NB4 (cell line): ENCODE data around the gene AFF3.

Experiments used
- DNase-seq: peaks from one replicate; pipeline ENCODE4 v3.0.0; 2010; ENCODE audit warnings: low read depth
- H3K4me3 ChIP-seq: one replicate; pipeline ENCODE4 v1.5.1; 2011; ENCODE audit warnings: mild to moderate bottlenecking, low read depth, low read length, moderate library complexity
- CTCF ChIP-seq: IDR thresholded peaks from one replicate; pipeline ENCODE4 v1.5.1; 2012; ENCODE audit warnings: low read depth, low read length
- MAX ChIP-seq: IDR thresholded peaks from 2 replicates; pipeline ENCODE4 v1.6.1; 2011; ENCODE audit warnings: low read depth, low read length
- MYC ChIP-seq: IDR thresholded peaks from 2 replicates; pipeline ENCODE4 v1.6.1; 2011; ENCODE audit warnings: low read depth, low read length
- POLR2A ChIP-seq: IDR thresholded peaks from 2 replicates; pipeline ENCODE4 v1.6.1; 2011; ENCODE audit warnings: mild to moderate bottlenecking; ENCODE audit not compliant: insufficient read length; ENCODE audit errors: extremely low read depth

Gene AFF3

GRCh38 chr2:99571533-99571932, 570.9 kb downstream of the AFF3 start:
- DNase-seq, result no peak
- TF ChIP-seq MAX (no peak), CTCF (no peak), POLR2A (no peak), MYC (no peak)

GRCh38 chr2:99571021-99571420, 571.4 kb downstream of the AFF3 start:
- no peak for DNase-seq
- H3K4me3 ChIP-seq, result no peak overlapping the region
- TF ChIP-seq MAX (no peak), MYC (no peak), CTCF (no peak), POLR2A (no peak)

More at GRCh38 chr2:99571533-99571932, 570.9 kb downstream of the AFF3 start:
- H3K4me3 ChIP-seq, result no peak overlapping the region

GRCh38 chr2:99569386-99569785, 573.0 kb downstream of the AFF3 start:
- H3K4me3 ChIP-seq, result no peak overlapping the region
- DNase-seq, result no peak
- TF ChIP-seq CTCF, result no peak
- TF ChIP-seq POLR2A, result no peak
- no peak for TF ChIP-seq MYC
- TF ChIP-seq MAX, result no peak

- TF ChIP-seq POLR2A, result no peak
- TF ChIP-seq MYC, result no peak
- no peak for TF ChIP-seq MAX
- TF ChIP-seq CTCF, result no peak
- H3K4me3 ChIP-seq, result no peak overlapping the region
- no peak for DNase-seq
Measured at GRCh38 chr2:99565227-99565626, 577.2 kb downstream of the AFF3 start.

GRCh38 chr2:99562516-99562915, 579.9 kb downstream of the AFF3 start:
- no peak overlapping the region for H3K4me3 ChIP-seq
- no peak for DNase-seq
- TF ChIP-seq MAX (no peak), MYC (no peak), POLR2A (no peak), CTCF (no peak)

GRCh38 chr2:99561804-99562203, 580.6 kb downstream of the AFF3 start:
- TF ChIP-seq CTCF (no peak), MAX (no peak)
- DNase-seq, result no peak
- H3K4me3 ChIP-seq, result no peak overlapping the region
